Pons (tissue), 1 donor: ENCODE results near the gene ANXA3.

Experiments used
- DNase-seq: peaks from one replicate; pipeline ENCODE4 v3.0.0-alpha.2; 2016; ENCODE audit warnings: low spot score

ANXA3 gene

GRCh38 chr4:78611215-78611558 lies 59.6 kb downstream of the ANXA3 start:
- no peak for DNase-seq

GRCh38 chr4:78612398-78613178 lies 61.0 kb downstream of the ANXA3 start:
- DNase-seq = peak; percentile 77

- no peak for DNase-seq
Observed at GRCh38 chr4:78613522-78614321, 62.2 kb downstream of the ANXA3 start.

- DNase-seq = no peak
Observed at GRCh38 chr4:78616046-78616498, 64.5 kb downstream of the ANXA3 start.

- no peak for DNase-seq
Observed at GRCh38 chr4:78618436-78618835, 66.9 kb downstream of the ANXA3 start.

GRCh38 chr4:78621395-78621794 lies 69.8 kb downstream of the ANXA3 start:
- DNase-seq = no peak

GRCh38 chr4:78622253-78622979 lies 70.8 kb downstream of the ANXA3 start:
- DNase-seq = no peak

- DNase-seq = peak; percentile 51
Observed at GRCh38 chr4:78624048-78624447, 72.5 kb downstream of the ANXA3 start.

GRCh38 chr4:78625073-78625472 lies 73.5 kb downstream of the ANXA3 start:
- no peak for DNase-seq

- no peak for DNase-seq
Observed at GRCh38 chr4:78627046-78627965, 75.7 kb downstream of the ANXA3 start.

- DNase-seq = no peak
Observed at GRCh38 chr4:78627966-78628678, 76.6 kb downstream of the ANXA3 start.

GRCh38 chr4:78629991-78630541 lies 78.5 kb downstream of the ANXA3 start:
- DNase-seq = no peak

GRCh38 chr4:78630615-78631014 lies 79.0 kb downstream of the ANXA3 start:
- DNase-seq = no peak

GRCh38 chr4:78634011-78634664 lies 82.6 kb downstream of the ANXA3 start:
- peak; percentile 90 for DNase-seq

GRCh38 chr4:78638337-78639172 lies 87.0 kb downstream of the ANXA3 start:
- peak; percentile 56 for DNase-seq

GRCh38 chr4:78640714-78641113 lies 89.1 kb downstream of the ANXA3 start:
- no peak for DNase-seq

GRCh38 chr4:78642934-78643333 lies 91.4 kb downstream of the ANXA3 start:
- DNase-seq = no peak

GRCh38 chr4:78644063-78644691 lies 92.6 kb downstream of the ANXA3 start:
- DNase-seq = no peak
